HG03108 (cell line): ENCODE results near the gene EFTUD2.

ENCODE experiments used
- ATAC-seq: cut with Tn5 transposase; IDR thresholded peaks from one replicate; pipeline ENCODE4 v1.9.1; 2021; ENCODE audit warnings: moderate library complexity; ENCODE audit not compliant: unreplicated experiment

The EFTUD2 gene

DNA sequence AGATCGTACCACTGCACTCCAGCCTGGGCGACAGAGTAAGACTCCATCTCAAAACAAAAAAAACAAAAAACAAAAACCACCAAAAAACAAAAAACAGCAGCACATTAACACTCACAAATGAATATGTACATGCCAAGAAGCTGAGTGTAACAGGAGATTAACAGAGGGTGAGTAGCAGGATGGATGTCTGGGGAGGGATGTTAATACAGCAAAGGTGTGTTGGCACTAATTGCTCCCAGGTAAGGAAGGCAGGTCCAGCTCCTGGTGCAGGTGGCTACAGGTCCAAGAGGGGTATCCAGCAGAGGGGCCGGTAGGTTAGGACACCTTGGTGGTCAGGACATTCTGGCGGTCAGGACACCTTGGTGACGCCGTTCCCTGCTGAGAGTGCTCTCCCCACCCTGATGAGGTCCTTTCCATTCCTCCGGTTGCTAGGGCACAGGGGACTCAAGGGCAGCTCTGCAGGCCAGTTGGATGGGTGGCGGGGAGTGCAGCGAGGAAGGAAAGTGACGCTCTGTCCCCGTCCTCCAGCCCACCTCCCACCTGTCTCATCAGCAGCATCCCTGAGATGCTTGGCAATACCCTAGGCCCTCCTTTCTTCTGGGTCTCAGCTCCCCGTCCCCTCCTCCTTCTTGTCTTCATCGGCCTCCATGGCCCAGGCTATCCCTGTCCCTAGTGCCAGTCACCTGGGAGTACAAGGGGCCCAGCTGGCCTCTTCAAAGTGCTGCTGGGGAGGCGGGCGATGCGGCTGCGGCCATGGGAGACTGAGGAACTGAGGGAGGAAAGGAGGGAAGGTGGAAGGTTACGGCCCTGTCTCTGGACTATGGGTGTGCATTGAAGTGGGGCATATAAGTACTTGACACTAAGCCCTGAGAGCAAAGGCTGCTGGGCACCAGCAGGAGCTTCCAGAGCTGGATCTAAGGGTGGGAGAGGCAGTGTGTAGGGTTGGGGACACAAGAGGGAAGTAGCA is 26.8 kb upstream of the EFTUD2 start:
- no peak for ATAC-seq

DNA sequence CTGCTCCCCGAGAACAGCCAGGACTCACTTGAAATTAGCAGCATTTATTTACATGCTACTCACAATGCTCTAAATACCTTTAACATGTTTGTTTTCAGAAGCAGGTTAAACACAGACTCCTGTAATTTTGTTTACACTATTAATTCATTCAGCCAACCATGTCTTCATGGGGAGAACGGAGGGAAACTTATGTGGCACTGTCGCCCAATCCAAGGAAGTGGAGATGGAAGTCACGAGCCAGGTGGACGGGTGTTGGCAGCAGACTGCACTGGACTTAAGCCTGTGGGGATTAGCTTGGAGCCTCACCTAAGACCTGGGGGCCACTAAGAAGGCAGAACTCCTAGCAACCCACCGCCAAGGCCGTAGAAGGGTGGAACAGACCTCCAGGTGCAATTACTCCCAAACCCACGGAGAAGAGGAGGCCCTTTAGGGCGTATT is 24.9 kb upstream of the EFTUD2 start:
- ATAC-seq, result no peak

DNA sequence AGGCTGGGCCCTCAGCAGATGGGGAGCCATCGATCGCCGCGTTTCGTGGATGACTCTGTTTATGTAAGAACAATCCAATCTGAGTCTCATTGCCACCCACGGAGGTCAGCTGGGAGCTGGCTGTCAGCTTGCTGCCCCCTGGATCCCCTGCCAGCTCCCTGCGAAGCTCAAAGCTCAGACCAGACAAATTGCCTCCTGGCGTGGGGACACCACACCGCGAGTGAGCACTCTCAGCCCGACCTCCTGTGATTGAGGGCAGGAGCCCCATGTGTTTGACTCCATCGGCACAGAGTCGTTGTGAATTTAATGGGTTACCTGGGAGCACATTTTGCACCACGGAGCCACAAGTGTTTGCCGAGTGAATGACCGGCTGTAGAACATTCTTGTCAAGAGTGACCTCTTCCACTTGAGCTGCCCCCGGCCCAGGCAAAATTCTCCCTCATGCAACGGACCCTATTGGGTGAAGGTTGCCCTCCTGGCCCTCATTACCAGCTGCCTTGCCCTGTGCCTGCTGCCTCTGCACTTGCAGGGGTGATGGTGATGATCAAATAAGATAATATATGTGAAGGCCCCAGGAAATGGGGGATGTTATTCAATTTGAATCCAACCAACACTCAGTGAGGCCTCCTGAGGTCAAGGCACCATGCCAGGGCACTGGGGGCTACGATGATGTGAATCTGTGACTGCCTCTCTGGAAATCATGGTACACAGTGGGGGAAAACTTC is 23.7 kb upstream of the EFTUD2 start:
- no peak for ATAC-seq

DNA sequence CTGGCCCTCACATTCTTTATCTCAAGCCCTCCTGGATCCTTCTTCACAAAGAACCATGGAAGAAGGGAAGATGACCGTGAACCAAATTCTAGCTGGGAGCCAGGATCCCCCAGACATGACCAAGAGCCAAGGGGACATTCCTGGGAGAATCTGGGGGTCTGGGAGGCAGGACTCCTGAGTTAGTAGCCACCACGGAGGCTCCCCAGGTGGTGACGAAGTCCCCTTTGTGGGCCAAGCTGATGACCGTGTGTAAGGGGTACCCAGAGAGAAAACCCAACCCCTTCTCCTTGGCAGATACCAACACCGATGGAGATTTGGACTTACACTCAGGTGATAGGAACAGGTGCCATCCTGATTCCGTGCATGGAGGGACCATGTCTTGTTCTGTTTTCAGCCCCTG is 22.9 kb upstream of the EFTUD2 start:
- no peak for ATAC-seq

DNA sequence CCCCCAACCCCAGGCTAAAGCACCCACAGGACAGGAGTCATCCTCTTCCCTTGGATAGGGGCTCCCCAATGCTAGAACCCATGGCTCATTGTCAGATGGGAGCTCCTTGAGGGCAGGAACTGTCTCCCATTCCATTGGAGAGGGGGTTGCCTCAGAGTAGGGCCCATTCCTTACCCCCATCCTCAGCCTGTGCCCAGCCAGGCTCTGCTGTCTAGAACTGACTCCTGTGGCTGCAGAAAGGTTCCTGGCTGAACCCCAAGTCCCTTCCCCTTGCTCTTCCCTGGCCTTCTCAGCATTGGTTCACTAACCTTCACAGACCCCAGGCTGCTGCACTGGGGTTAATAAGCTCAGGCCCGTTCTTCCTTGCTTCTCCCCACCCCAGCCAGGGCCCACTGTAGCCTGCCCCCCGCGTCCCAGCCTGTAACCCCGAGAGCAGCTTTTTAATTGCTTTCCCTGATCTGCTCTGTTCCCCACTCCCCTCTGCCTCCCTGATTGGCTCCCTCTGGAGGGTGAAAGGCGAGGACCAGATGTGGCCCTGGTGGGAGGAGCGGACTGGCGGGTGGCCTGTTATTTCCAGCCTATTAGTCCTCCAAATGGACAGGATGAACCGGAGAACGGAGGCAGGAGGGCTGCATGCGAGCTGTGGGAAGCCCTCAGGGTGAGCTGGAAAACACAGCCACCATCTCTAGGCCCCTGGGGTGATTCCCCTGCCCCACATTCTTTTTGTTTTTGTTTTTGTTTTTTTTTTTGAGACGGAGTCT is 22.1 kb upstream of the EFTUD2 start:
- no peak for ATAC-seq

DNA sequence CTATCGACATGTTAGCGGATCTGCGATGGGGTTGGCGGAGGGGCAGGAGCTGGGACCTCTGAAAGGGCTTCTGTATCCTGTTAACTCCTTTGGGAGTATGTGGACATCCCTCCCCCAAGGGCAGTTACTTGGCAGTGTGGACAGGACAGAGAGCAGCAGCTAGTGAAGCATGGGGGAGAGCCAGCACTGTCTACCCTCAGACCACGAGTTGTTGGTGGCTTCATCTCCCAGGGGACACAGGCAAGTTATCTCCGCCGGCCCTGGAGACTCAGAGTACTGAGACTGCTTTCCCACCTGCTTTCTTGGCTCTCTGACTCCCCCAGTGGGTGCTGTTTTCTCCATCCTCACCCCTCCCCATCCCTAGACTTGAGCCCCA is 21.3 kb upstream of the EFTUD2 start:
- no peak for ATAC-seq

DNA sequence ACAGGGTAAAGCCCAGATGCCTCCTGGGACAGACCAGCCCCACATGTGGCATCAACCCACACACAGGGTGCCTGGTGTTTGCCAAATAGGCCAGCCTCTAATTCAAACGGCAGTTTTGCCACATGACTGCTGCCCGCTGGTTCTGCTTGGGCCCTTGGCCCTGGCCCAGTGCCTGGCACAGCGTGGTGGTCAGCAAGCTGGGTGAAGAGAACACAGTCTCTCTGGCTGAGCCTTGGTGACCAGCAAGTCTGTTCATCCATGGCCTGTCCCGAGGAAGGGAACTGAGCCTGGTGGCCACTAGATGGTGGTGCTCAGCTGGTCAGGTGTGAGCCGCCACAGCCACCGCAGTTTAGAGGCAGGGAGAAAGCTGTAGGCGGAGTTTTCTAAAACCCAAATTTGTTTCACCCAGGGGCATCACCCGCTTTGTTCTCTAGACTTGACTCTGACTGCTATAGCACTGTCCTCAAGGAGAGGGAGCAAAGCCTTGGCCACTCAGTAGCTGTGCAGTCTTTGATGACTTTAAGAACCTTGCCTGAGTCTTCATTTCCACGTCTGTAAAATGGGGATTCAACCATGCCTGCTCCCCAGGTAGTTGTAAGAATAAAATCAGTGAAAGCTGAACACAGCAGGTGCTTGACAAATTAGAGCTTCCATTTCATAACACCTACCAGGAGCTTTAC is 20.8 kb upstream of the EFTUD2 start:
- peak; percentile 75 for ATAC-seq

DNA sequence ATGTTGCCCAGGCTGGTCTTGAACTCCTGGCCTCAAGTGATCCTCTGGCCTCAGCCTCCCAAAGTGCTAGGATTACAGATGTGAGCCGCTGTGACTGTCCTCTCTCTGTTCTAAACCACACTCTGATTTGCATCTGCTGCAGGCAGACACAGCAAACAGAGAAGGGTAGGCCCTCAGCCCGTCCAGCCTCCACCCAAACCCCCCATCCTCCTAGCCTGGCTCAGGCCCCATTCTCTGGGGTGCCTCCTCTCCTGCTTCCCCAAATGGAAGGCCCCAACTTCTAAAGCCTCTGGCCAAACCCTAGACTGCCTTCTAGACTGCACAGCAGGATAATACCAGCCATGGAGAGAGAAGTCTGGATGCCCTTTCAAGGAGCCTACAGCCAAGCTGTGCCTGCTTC is 20.2 kb upstream of the EFTUD2 start:
- no peak for ATAC-seq

DNA sequence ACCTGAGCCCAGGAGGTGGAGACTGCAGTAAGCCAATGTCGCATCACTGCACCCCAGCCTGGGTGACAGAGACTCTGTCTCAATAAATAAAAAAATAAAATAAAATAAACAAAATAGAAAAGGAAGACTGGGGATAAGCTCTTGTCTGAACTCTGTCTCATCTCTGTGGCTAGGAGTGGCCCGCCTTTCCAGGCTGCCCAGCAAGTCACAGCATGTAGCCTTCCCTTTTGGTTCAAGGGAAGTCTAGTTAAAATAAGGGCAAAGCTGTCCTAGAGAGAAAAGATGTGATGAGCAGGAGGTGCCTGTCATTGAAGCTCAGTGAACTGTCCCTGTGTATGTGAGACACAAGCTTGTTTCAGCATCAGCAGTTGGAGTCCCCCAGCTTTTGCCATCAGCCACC is 18.8 kb upstream of the EFTUD2 start:
- ATAC-seq, result no peak

DNA sequence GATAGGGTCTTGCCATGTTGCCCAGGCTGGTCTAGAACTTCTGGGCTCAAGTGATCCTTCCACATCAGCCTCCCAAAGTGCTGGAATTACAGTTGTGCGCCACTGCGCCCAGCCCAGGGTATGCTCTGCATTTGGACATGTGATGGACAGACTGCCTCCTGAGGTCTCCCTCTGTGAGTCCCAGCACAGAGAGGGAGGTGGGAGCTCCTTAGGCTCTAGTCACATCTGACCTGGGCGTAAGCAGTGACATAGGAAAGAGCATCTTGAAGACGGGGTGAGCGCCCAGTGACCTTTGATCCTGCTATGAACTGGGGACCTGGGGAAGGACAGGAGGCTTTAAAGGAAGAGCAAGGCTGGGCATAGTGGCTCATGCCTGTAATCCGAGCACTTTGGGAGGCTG is 18.2 kb upstream of the EFTUD2 start:
- ATAC-seq, result no peak

DNA sequence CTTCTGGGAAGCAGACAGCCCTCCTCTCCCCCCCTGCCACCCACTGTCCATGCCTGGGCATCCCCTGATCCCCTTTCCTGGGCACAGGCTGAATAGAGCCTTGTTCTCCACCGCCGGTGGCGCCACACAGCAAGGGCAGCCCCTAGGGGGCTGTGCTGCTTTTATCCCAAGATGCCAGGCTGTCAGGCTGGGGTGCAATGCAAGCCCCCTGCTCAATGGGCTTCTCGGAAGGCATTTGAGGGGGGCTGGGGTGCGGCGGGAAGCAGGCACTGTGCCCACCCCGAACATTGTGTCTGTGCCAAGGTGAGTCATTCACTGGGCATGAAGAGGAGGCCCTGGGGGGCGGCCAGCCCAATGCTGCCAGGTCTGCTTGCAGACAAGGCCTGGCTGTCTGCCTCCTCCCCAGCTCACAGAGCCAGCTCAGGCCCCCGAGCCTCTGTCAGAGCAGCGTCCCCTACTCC is 17.6 kb upstream of the EFTUD2 start:
- no peak for ATAC-seq

DNA sequence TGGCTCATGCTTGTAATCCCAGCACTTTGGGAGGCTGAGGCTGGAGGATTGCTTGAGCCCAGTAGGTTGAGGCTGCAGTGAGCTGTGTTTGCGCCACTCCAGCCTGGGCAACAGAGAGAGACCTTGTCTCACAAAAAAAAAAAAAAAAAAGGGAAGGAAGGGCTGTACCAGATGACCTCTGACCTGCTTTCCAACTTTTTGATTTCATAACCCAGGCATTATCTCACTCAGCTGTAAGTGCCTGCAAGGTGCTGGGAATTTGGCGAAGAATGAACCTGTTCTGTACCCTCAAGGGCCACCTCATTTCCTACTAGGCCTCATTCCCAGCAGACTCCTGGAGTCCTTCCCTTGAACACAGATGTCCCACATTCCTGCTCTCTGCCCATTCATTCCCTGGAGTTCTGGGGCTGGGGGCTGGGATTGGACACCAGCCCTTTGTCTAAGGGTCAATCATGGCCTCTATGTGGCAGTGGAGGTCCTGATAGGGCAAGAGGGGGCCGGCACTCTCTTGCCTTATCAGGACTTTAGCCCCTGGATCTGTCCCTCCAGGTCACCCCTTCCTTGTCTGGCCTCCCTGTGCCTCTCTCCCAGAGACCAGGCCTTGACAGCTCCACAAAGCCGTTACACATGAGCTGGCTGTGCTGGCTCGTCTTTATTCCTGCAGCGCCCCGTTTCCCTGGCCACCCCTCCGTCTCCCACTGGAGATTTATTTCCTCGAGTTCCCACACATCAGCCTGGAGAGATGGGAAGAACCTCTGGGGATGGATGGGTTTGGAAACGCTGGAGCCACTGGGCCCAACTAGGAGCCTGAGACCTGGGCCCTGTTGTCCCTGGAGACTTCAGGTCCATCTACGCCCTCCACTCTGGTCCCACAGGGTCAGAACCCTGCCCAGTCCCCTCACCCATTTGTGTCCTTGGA is 16.9 kb upstream of the EFTUD2 start:
- ATAC-seq, result no peak

DNA sequence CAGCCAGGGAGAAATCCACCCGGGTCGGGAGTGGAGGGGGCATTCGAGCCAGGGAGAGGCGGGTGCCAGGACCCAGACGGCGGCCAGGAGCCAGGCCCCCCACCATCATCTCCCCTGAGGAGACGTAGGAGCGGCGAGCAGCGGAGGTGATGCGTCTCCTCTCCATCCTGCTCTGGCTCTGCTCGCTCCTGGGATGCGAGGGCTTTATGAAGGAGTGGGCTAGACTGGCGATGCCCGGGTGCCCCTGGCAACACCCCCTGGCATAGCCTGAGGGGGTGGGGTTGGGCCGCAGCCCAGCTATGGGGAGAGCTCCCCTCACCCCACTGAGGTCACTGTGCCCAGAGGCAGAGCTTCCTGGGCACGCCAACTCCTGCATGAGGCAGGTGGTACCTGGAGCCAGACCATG is 16.1 kb upstream of the EFTUD2 start, which contains the start of gene GFAP:
Gene GFAP, minus strand, starts transcription at position 180 of the 406 bp plus-strand sequence. Its CDS starts 14 bp downstream, at position 166.
- no peak for ATAC-seq

DNA sequence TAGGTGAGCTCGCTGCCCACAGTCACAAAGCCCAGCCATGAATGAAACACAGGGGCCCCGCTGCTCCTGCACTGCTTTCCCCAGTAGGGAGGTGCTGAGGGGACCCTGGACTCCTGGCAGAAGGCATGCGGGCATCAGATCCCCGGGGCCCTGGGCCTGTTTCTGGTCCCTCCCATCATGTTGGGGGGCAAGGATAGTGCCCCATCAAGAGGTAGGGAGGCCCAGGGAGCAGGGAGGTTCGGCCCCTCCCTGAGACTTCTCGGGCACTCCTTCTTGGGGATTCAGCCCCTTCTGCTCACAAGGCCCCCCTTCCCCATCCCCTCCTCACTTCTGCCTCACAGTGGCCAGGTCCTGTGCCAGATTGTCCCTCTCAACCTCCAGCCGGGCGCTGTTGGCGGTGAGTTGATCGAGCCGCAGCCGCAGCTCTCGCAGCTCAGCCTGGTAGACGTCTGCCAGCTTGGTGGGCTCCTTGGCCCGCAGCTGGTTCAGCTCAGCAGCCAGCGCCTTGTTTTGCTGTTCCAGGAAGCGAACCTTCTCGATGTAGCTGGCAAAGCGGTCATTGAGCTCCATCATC is 15.5 kb upstream of the EFTUD2 start:
- ATAC-seq, result no peak

DNA sequence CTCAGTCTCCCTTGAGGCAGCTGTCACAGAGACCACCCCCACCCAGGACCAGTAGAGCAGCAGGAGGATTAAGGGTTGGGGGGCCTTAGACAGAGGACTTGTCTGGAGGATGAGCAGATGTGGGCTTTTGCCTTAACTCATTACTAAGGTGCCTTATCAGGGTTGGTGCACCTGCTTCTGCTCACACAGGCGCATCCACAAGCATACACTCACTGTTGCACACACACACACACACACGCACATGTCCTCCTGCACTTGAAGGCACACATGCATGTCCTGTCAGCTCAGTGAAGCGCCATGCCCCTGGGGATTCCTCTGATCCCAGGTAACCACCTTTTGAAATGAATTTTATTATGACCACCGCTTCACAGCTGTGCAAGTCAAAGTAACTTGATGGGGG is 14.9 kb upstream of the EFTUD2 start:
- no peak for ATAC-seq

DNA sequence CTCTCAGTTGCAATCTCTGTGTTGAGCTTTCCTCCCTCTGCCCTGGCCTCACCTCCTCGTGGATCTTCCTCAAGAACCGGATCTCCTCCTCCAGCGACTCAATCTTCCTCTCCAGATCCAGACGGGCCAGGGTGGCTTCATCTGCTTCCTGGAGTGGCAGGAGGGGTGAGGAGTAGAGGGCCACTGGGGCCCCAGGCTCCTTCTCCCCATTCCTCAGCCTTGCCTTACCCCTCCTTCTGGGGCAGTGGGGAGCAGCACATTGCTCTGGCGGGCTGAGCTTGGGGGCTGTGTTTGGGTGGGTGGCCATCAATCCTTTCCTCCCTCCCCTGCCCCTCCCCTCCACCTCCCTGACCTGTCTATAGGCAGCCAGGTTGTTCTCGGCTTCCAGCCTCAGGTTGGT is 14.4 kb upstream of the EFTUD2 start:
- ATAC-seq, result no peak

DNA sequence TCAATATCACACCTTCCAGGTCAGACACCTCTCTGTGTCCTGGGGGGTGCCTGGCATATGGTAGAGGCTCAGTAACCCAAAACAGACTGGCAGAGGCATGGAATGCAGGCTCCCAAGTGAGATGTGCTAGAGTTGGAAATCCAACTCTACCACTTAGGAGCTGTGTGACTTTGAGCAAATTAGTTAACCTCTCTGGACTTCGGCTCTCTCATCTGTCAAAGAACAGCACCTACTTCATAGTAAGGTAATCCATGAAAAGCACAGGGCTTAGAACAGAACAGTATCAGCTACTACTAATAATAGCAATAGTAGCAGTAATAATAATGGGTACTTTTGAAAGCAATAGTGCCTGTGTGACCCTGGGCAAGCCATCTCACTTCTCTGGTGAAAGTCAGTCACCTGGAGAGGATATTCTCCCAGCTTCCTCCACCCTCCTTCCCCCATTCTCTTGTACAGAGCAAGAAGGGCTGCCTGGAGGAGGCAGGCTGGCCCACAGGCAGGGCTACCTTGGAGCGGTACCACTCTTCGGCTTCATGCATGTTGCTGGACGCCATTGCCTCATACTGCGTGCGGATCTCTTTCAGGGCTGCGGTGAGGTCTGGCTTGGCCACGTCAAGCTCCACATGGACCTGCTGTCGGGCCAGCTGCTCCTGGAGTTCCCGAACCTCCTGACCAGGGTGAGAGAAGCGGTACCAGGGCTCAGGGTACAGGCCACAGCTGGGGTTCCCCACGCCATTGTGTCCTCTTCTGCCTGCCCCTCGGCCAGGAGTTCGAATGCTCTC is 13.7 kb upstream of the EFTUD2 start:
- no peak for ATAC-seq
